A549 (cell line): ENCODE results near the gene SERPINE2. TPM values are rescaled to one million over a fixed set of nuclear protein-coding genes. Genes with fewer than 3 reads are reported as not detected.

Experiments
- ATAC-seq, 2 experiments: fragments of 200-7000 bp in 1 of 2; fragments of >200 bp in 1 of 2; cut with Nextera tagmentation in 1 of 2; cut with Tn5 transposase in 1 of 2; 3 replicates each; pipeline versions ENCODE4 v1.8.0 to v1.9.1; 2018 to 2020; ENCODE audit warnings: mild to moderate bottlenecking in 1 of 2, moderate library complexity in 1 of 2
- CTCF ChIA-PET: fragments of 300-600 bp; sonication (Branson Sonifier 250); formaldehyde crosslinking; extraction: SDS; loops from one replicate; lab custom pipeline; 2021; ENCODE audit warnings: antibody characterized with exemption, inconsistent platforms; lab: Yijun Ruan, JAX
- POLR2A ChIA-PET: fragments of 350-600 bp; formaldehyde crosslinking; extraction: SDS; loops from one replicate; lab custom pipeline; 2021; ENCODE audit warnings: antibody characterized with exemption, inconsistent platforms; lab: Yijun Ruan, JAX
- DNase-seq, 2 experiments: peaks; one replicate each; pipeline versions ENCODE4 v3.0.0 to v3.0.0-alpha.2; 2011 to 2016; ENCODE audit warnings: low read depth in 1 of 2, low spot score in 1 of 2
- FAIRE-seq: peaks from 2 replicates; lab custom pipeline; 2011; peaks lifted over from hg19 to GRCh38; lab: Jason Lieb, UNC
- H3K27ac ChIP-seq, 2 experiments: fragments of >200 bp; sonication (Bioruptor Twin); formaldehyde crosslinking; 3 replicates each; pipeline ENCODE4 v1.5.1; 2016 to 2017
- H3K4me1 ChIP-seq: fragments of >200 bp; sonication (Bioruptor Twin); formaldehyde crosslinking; 3 replicates; pipeline ENCODE4 v1.6.1; 2016
- H3K4me2 ChIP-seq: fragments of >200 bp; sonication (Bioruptor Twin); formaldehyde crosslinking; 3 replicates; pipeline ENCODE4 v1.6.1; 2016
- H3K4me3 ChIP-seq: fragments of >200 bp; sonication (Bioruptor Twin); formaldehyde crosslinking; 3 replicates; pipeline ENCODE4 v1.5.1; 2016
- H3K9me3 ChIP-seq: fragments of >200 bp; sonication (Bioruptor Twin); formaldehyde crosslinking; 3 replicates; pipeline ENCODE4 v1.6.1; 2016
- CBX2 ChIP-seq: fragments of 200-600 bp; sonication (generic); IDR thresholded peaks from 2 replicates; pipeline ENCODE4 v1.6.1; 2016; ENCODE audit warnings: low read depth, mild to moderate bottlenecking, borderline replicate concordance
- CBX8 ChIP-seq: fragments of 200-600 bp; sonication (generic); IDR thresholded peaks from 2 replicates; pipeline ENCODE4 v1.6.1; 2016
- CHD4 ChIP-seq: fragments of 200-600 bp; sonication (generic); IDR thresholded peaks from 2 replicates; pipeline ENCODE4 v1.6.1; 2016; ENCODE audit warnings: antibody characterized with exemption, mild to moderate bottlenecking, borderline replicate concordance
- CTCF ChIP-seq: fragments of >200 bp; sonication (Bioruptor Twin); formaldehyde crosslinking; IDR thresholded peaks from 3 replicates; pipeline ENCODE4 v1.5.1; 2016
- E2F6 ChIP-seq: IDR thresholded peaks from 2 replicates; pipeline ENCODE4 v1.6.1; 2012; ENCODE audit warnings: low read depth, borderline replicate concordance
- ELK1 ChIP-seq: fragments of 150-350 bp; IDR thresholded peaks from 2 replicates; pipeline ENCODE4 v1.6.1; 2014; ENCODE audit warnings: low read depth, mild to moderate bottlenecking, low read length
- EP300 ChIP-seq, 2 experiments: fragments of >200 bp; sonication (Bioruptor Twin); formaldehyde crosslinking; IDR thresholded peaks; 2 replicates in 1 of 2; 3 replicates in 1 of 2; pipeline ENCODE4 v1.6.1; 2016 to 2017
- HES2 ChIP-seq: fragments of >200 bp; sonication (Bioruptor Twin); formaldehyde crosslinking; IDR thresholded peaks from 2 replicates; pipeline ENCODE4 v1.6.1; 2016
- HEYL ChIP-seq: fragments of 250-450 bp; sonication (Bioruptor Pico); IDR thresholded peaks from 2 replicates; pipeline ENCODE4 v1.8.0; 2021; ENCODE audit warnings: mild to moderate bottlenecking, moderate library complexity
- HOXA7 ChIP-seq: fragments of 250-450 bp; sonication (Bioruptor Pico); IDR thresholded peaks from 2 replicates; pipeline ENCODE4 v1.5.0; 2020; ENCODE audit warnings: mild to moderate bottlenecking, moderate library complexity
- HOXB13 ChIP-seq: fragments of 250-450 bp; sonication (Bioruptor Pico); IDR thresholded peaks from 2 replicates; pipeline ENCODE4 v1.5.0; 2020; ENCODE audit warnings: low read depth, mild to moderate bottlenecking, moderate library complexity
- HOXB5 ChIP-seq: fragments of 250-450 bp; sonication (Bioruptor Pico); IDR thresholded peaks from 2 replicates; pipeline ENCODE4 v1.5.0; 2020; ENCODE audit warnings: mild to moderate bottlenecking, moderate library complexity
- JUN ChIP-seq, 2 experiments: fragments of >200 bp; sonication (Bioruptor Twin); formaldehyde crosslinking; IDR thresholded peaks; 2 replicates in 1 of 2; 3 replicates in 1 of 2; pipeline ENCODE4 v1.6.1; 2016 to 2017
- KDM1A ChIP-seq: fragments of 200-600 bp; sonication (generic); IDR thresholded peaks from 2 replicates; pipeline ENCODE4 v1.6.1; 2016; ENCODE audit warnings: low read depth, mild to moderate bottlenecking
- KDM5A ChIP-seq: fragments of 200-600 bp; sonication (generic); IDR thresholded peaks from 2 replicates; pipeline ENCODE4 v1.6.1; 2016; ENCODE audit warnings: antibody characterized with exemption, mild to moderate bottlenecking
- MAZ ChIP-seq: fragments of 150-350 bp; IDR thresholded peaks from 2 replicates; pipeline ENCODE4 v1.6.1; 2014; ENCODE audit warnings: antibody characterized with exemption, low read depth, low read length, borderline replicate concordance
- MYC ChIP-seq: IDR thresholded peaks from 2 replicates; pipeline ENCODE4 v1.6.1; 2012; ENCODE audit warnings: mild to moderate bottlenecking, inconsistent platforms, low read length, improper control_type of control experiment, borderline replicate concordance
- NPAS2 ChIP-seq: fragments of 250-450 bp; sonication (Bioruptor Pico); IDR thresholded peaks from 2 replicates; pipeline ENCODE4 v1.8.0; 2022; ENCODE audit warnings: mild to moderate bottlenecking, moderate library complexity, borderline replicate concordance
- PBX3 ChIP-seq: IDR thresholded peaks from 2 replicates; pipeline ENCODE4 v1.6.1; 2012
- RAD21 ChIP-seq, 2 experiments: fragments of >200 bp in 1 of 2; sonication (Bioruptor Twin) in 1 of 2; formaldehyde crosslinking in 1 of 2; IDR thresholded peaks in 1 of 2; conservative IDR thresholded peaks in 1 of 2; 2 replicates in 1 of 2; 3 replicates in 1 of 2; pipeline ENCODE4 v1.6.1; 2012 to 2018; ENCODE audit warnings: inconsistent platforms in 1 of 2
- SREBF2 ChIP-seq: fragments of 450-650 bp; IDR thresholded peaks from 2 replicates; pipeline ENCODE4 v1.6.1; 2014; ENCODE audit warnings: mild to moderate bottlenecking, moderate library complexity
- ZC3H11A ChIP-seq: fragments of 450-650 bp; IDR thresholded peaks from 2 replicates; pipeline ENCODE4 v1.6.1; 2014; ENCODE audit warnings: antibody characterized with exemption, mild to moderate bottlenecking
- ZNF302 ChIP-seq: fragments of 250-450 bp; sonication (Bioruptor Pico); IDR thresholded peaks from 2 replicates; pipeline ENCODE4 v1.9.0; 2021; ENCODE audit warnings: inconsistent platforms, mild to moderate bottlenecking, moderate library complexity
- ZSCAN20 ChIP-seq: fragments of 250-450 bp; sonication (Bioruptor Pico); IDR thresholded peaks from 2 replicates; pipeline ENCODE4 v1.8.0; 2022; ENCODE audit warnings: mild to moderate bottlenecking, moderate library complexity
- WGBS: methylation state at CpG from one replicate; pipeline ENCODE4 v1.1.6; 2017; ENCODE audit errors: missing lambda C conversion rate; 5-methylcytosine and 5-hydroxymethylcytosine counted together
- polyA plus RNA-seq, 4 experiments: library from polyadenylated mRNA; depleted of rRNA in 3 of 4; stranded (reverse); fragments of >200 nt; fragmentation: RNase III in 1 of 4; extraction: RNeasy Plus Mini Kit Qiagen cat#74134 plus additional on column Dnase treatment in 1 of 4; gene quantifications; 2 replicates in 3 of 4; 3 replicates in 1 of 4; pipeline ENCODE4 v1.2.3, GENCODE V29; 2011 to 2017

The SERPINE2 gene
- polyA plus RNA-seq, 2 of the 4 experiments (the other 2 are of a cell fraction): 58.6 to 88.2 TPM

GRCh38 chr2:223934870-223935269 is 104.2 kb downstream of the SERPINE2 start:
- ATAC-seq (no peak), DNase-seq (no peak), FAIRE-seq (no peak)
- H3K4me1 ChIP-seq: peaks cover 84% of the 10 kb centered on the region
- 78% methylated on average over 6 of the region's 6 CpGs for WGBS
- no peak for TF ChIP-seq HEYL (CRISPR knock-in tag)
- peak overlapping the region; percentile 58 for H3K4me2 ChIP-seq
- CTCF ChIA-PET: interaction anchor here (1.1 kb wide), 1 partner anchor 11 kb away, joined by 3 read pairs; no protein-coding TSS in a partner anchor
- POLR2A ChIA-PET: interaction anchor here (1.5 kb wide), 1 partner anchor 10 kb away, joined by 3 read pairs; the partner anchor contains the start of gene WDFY1
- peak overlapping the region in 1 of 2 experiments; percentile 72; a peak in 2 of 6 replicates for H3K27ac ChIP-seq
- H3K4me3 ChIP-seq: no peak overlapping the region
- H3K9me3 ChIP-seq: no peaks in the 10 kb centered on the region

GRCh38 chr2:223932816-223933800 is 106.0 kb downstream of the SERPINE2 start:
- peak overlapping the region; percentile 58 for H3K4me2 ChIP-seq
- DNase-seq (no peak), FAIRE-seq (no peak), ATAC-seq (peak in 1 of 2 experiments; percentile 10; a peak in 1 of 6 replicates)
- ChIA-PET CTCF (interaction anchor here (0.6 to 1.0 kb wide), 4 partner anchors 31 to 114 kb away, joined by 3 to 5 read pairs (median 4); no protein-coding TSS in a partner anchor), POLR2A (no interaction called here)
- peak overlapping the region in 1 of 2 experiments; percentile 72; a peak in 3 of 6 replicates for H3K27ac ChIP-seq
- H3K4me1 ChIP-seq: peaks cover 82% of the 10 kb centered on the region
- H3K4me3 ChIP-seq: no peak overlapping the region
- H3K9me3 ChIP-seq: no peaks in the 10 kb centered on the region
- 71% methylated on average over 6 of the region's 6 CpGs for WGBS
- TF ChIP-seq ZNF302 (CRISPR knock-in tag) (no peak), MYC (no peak), CHD4 (no peak), CBX8 (no peak), SREBF2 (no peak), CTCF (no peak), HES2 (no peak), HOXA7 (no peak), HOXB5 (no peak), HOXB13 (CRISPR knock-in tag) (no peak), ZC3H11A (no peak), CBX2 (no peak), MAZ (no peak)

- FAIRE-seq (no peak), DNase-seq (peak in 1 of 2 experiments; percentile 10), ATAC-seq (peak in 1 of 2 experiments; percentile 45; a peak in 3 of 6 replicates)
- ChIA-PET POLR2A (no interaction called here), CTCF (interaction anchor here (1.1 to 1.6 kb wide), 2 partner anchors 12 to 41 kb away, joined by 3 to 4 read pairs; no protein-coding TSS in a partner anchor)
- 78% methylated on average over 23 of the region's 23 CpGs for WGBS
- peak overlapping the region; percentile 43; the same call in 1 of the 3 replicates for H3K4me2 ChIP-seq
- H3K4me1 ChIP-seq: peaks cover 55% of the 10 kb centered on the region
- H3K27ac ChIP-seq: peak overlapping the region in 1 of 2 experiments; percentile 53; a peak in 2 of 6 replicates
- H3K4me3 ChIP-seq: no peak overlapping the region
- peaks cover 13% of the 10 kb centered on the region for H3K9me3 ChIP-seq
- TF ChIP-seq E2F6 (no peak), CBX8 (no peak), ZSCAN20 (CRISPR knock-in tag) (no peak), KDM1A (no peak), KDM5A (no peak), ELK1 (no peak), PBX3 (no peak), RAD21 (conservative IDR thresholded peaks at IDR 0.05 in 1 of 2, IDR thresholded peaks at IDR 0.05 in 1 of 2) (no peak), EP300 (IDR thresholded peaks at IDR 0.05) (no peak), JUN (IDR thresholded peaks at IDR 0.05) (no peak), NPAS2 (CRISPR knock-in tag) (no peak)
Observed at GRCh38 chr2:223930103-223930976, 108.7 kb downstream of the SERPINE2 start.
